Uterus (tissue), 4 donors: ENCODE measurements around the gene XKR3. TPM values are rescaled to one million over a fixed set of nuclear protein-coding genes. Genes with fewer than 3 reads are reported as not detected.

Experiments
- DNase-seq, 2 donors: peaks; one replicate each; pipeline ENCODE4 v3.0.0-alpha.2; 2019 to 2020
- H3K27ac ChIP-seq, 2 donors: fragments of 200-600 bp; sonication (generic); 1 replicate in 1 of 2; 2 replicates in 1 of 2; pipeline ENCODE4 v1.5.1; 2016 to 2018
- H3K27me3 ChIP-seq, 2 donors: fragments of 200-600 bp; sonication (generic); one replicate each; pipeline ENCODE4 v1.5.1; 2018 to 2019; ENCODE audit warnings: control low read depth in 1 of 2
- H3K36me3 ChIP-seq, 2 donors: fragments of 200-600 bp; sonication (generic); one replicate each; pipeline ENCODE4 v1.5.1; 2019; ENCODE audit warnings: control low read depth in 1 of 2
- H3K4me1 ChIP-seq, 2 donors: fragments of 200-600 bp; sonication (generic); one replicate each; pipeline ENCODE4 v1.5.1; 2018 to 2019; ENCODE audit warnings: control low read depth in 1 of 2
- H3K4me3 ChIP-seq, 2 donors: fragments of 200-600 bp; sonication (generic); 1 replicate in 1 of 2; 2 replicates in 1 of 2; pipeline ENCODE4 v1.5.1; 2018 to 2019; ENCODE audit warnings: mild to moderate bottlenecking in 1 of 2
- H3K9me3 ChIP-seq, 2 donors: fragments of 200-600 bp; sonication (generic); one replicate each; pipeline ENCODE4 v1.5.1; 2019; ENCODE audit warnings: control low read depth in 1 of 2
- CTCF ChIP-seq, 4 experiments: fragments of 200-600 bp in 2 of 4; fragments of 450-650 bp in 2 of 4; sonication (generic) in 2 of 4; IDR thresholded peaks; one replicate each; pipeline ENCODE4 v1.5.1; 2016 to 2019; ENCODE audit warnings: antibody characterized with exemption in 4 of 4, mild to moderate bottlenecking in 2 of 4, moderate library complexity in 1 of 4
- POLR2A ChIP-seq, 2 donors: fragments of 450-650 bp; IDR thresholded peaks; one replicate each; pipeline ENCODE4 v1.6.1; 2016; ENCODE audit warnings: antibody characterized with exemption in 2 of 2, mild to moderate bottlenecking in 1 of 2, moderate library complexity in 1 of 2
- intact Hi-C: fragments of 100-400 bp; cut with DNase I; formaldehyde crosslinking; loops from one replicate; pipeline ENCODE4 v1.15.1; 2023; ENCODE audit warnings: low total_unique reads
- total RNA-seq, 4 donors: library from RNA; depleted of rRNA in 3 of 4; stranded (reverse); fragments of >200 nt in 3 of 4; gene quantifications; one replicate each; pipeline versions ENCODE4 v1.1.0 to v1.2.4, GENCODE V29; 2014 to 2023
- donor health status: DM: yes; HTN: yes; CAD: no.

The XKR3 gene
- total RNA-seq, 4 donors from 2014 or later: not detected

DNA sequence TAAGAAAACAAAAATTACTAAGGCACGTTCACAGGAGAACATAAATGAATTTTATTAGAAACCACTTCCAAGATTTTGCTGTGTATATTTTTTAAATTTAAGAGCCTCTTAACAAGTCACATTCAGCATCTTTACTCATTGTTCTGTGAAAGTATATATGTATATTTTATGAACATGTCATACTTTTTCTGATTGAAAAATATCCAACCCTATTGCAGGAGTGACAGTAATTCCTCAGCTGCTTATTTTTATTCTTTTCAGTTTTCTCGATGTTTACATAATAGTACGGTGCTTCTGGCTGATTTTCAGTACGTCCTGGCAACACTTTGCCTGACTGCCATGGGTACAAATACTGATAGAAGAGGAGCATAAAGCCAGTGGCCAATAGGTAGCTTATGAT is 41.8 kb downstream of the XKR3 start:
- intact Hi-C loops: no loop called here
- Histone ChIP-seq H3K4me3 (no peak overlapping the region), H3K36me3 (no peaks in the 10 kb centered on the region), H3K27ac (no peak overlapping the region), H3K27me3 (no peaks in the 10 kb centered on the region), H3K9me3 (no peaks in the 10 kb centered on the region), H3K4me1 (no peaks in the 10 kb centered on the region)
- no peak for TF ChIP-seq CTCF (IDR thresholded peaks at IDR 0.05)
- no peak for TF ChIP-seq POLR2A (IDR thresholded peaks at IDR 0.05)
- DNase-seq: no peak

- intact Hi-C loops: no loop called here
- no peak for DNase-seq
- Histone ChIP-seq H3K27ac (no peak overlapping the region), H3K4me1 (no peaks in the 10 kb centered on the region), H3K4me3 (no peak overlapping the region), H3K27me3 (no peaks in the 10 kb centered on the region), H3K9me3 (no peaks in the 10 kb centered on the region), H3K36me3 (no peaks in the 10 kb centered on the region)
- no peak for TF ChIP-seq POLR2A (IDR thresholded peaks at IDR 0.05)
- no peak for TF ChIP-seq CTCF (IDR thresholded peaks at IDR 0.05)
Observed at GRCh38 chr22:16781764-16782329, 43.4 kb downstream of the XKR3 start.

- no peak for TF ChIP-seq POLR2A (IDR thresholded peaks at IDR 0.05)
- TF ChIP-seq CTCF (IDR thresholded peaks at IDR 0.05): no peak
- no peak for DNase-seq
- Histone ChIP-seq H3K9me3 (no peaks in the 10 kb centered on the region), H3K4me3 (no peak overlapping the region), H3K36me3 (no peaks in the 10 kb centered on the region), H3K27ac (no peak overlapping the region), H3K27me3 (no peaks in the 10 kb centered on the region), H3K4me1 (no peaks in the 10 kb centered on the region)
- intact Hi-C loops: no loop called here
Observed at GRCh38 chr22:16781074-16781763, 44.0 kb downstream of the XKR3 start.

DNA sequence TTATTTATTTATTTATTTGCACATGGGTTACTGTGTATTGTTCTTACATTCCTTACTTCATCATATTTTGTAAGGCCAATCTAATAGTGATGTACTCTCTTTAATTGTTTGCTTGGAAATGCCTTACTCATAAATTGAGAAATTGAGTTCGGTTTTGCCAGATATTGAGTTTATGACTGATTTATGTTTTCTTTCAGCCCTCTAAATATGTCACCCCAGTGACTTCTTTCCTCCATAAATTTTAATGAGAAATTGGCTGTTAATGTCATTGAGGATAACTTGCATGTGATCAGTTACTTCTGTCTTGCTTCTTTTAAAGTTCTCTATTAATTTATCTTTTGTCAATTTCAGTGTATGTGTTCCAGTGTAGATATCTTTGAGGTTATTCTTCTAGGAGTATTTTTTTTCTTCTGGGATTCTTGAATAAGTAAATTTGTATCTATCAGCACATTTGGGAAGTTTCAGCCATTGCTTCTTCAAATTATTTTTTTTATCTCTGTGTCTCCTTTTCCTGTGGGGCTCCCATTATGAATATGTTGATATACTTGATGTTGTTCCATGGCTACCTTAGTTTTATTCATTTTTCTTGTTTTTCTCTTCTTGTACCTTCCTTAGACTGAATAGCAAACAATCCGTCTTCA is 47.8 kb downstream of the XKR3 start:
- H3K4me3 ChIP-seq: no peak overlapping the region
- H3K9me3 ChIP-seq: no peaks in the 10 kb centered on the region
- no peaks in the 10 kb centered on the region for H3K27me3 ChIP-seq
- no peaks in the 10 kb centered on the region for H3K4me1 ChIP-seq
- no peaks in the 10 kb centered on the region for H3K36me3 ChIP-seq
- TF ChIP-seq POLR2A (IDR thresholded peaks at IDR 0.05) (no peak), CTCF (IDR thresholded peaks at IDR 0.05) (no peak)
- no peak for DNase-seq
- intact Hi-C loops: no loop called here
- H3K27ac ChIP-seq: no peak overlapping the region

GRCh38 chr22:16776080-16776479 is 49.1 kb downstream of the XKR3 start:
- Histone ChIP-seq H3K27me3 (no peaks in the 10 kb centered on the region), H3K36me3 (no peaks in the 10 kb centered on the region), H3K4me1 (no peaks in the 10 kb centered on the region), H3K4me3 (no peak overlapping the region), H3K27ac (no peak overlapping the region), H3K9me3 (no peaks in the 10 kb centered on the region)
- DNase-seq: no peak
- intact Hi-C loops: no loop called here
- TF ChIP-seq CTCF (IDR thresholded peaks at IDR 0.05): no peak
- no peak for TF ChIP-seq POLR2A (IDR thresholded peaks at IDR 0.05)
